ENCODE measurements around the gene IL17C. TPM values are rescaled to one million over a fixed set of nuclear protein-coding genes. Genes with fewer than 3 reads are reported as not detected.
A peak's percentile ranks its signal among the peaks of the same experiment; 100 is the strongest.

IL17C gene
- total RNA-seq, 1 experiment from 2014 or later = 0.31 TPM

- H4K5ac ChIP-seq (ENCODE audit: insufficient read length, low read depth, low read length) = no peak overlapping the region
- no peak overlapping the region for H2BK15ac ChIP-seq (ENCODE audit: low read depth, low read length)
- no peaks in the 10 kb centered on the region for H3K23me2 ChIP-seq (ENCODE audit: insufficient read length, low read depth, low read length, poor library complexity, severe bottlenecking)
- H3K27ac Mint-ChIP-seq = peak overlapping the region; percentile 34 to 97 (median 81); a peak in 5 of 7 replicates
- no peak overlapping the region for H3K23ac ChIP-seq (ENCODE audit: insufficient read length, low read depth, low read length)
- H3K4me3 Mint-ChIP-seq = no peak overlapping the region
- H2BK12ac ChIP-seq (ENCODE audit: insufficient read length, low read depth, low read length) = no peak overlapping the region
- no peak overlapping the region for H2AK5ac ChIP-seq (ENCODE audit: insufficient read length, low read length)
- no peak overlapping the region for H4K91ac ChIP-seq (ENCODE audit: insufficient read length, low read depth, low read length)
- no peak overlapping the region for H3K18ac ChIP-seq (ENCODE audit: insufficient read length, low read depth, low read length)
- H3K14ac ChIP-seq (ENCODE audit: insufficient read depth, low read length) = no peak overlapping the region
- H3K4me2 ChIP-seq (ENCODE audit: insufficient read depth, insufficient read length, low read length) = no peak overlapping the region
- H4K8ac ChIP-seq (replicated peaks; ENCODE audit: insufficient read length, low read depth, low read length) = no peak overlapping the region
- no peak overlapping the region for H3K56ac ChIP-seq (ENCODE audit: insufficient read length, low read depth, low read length)
- no peaks in the 10 kb centered on the region for H3K27me3 ChIP-seq (ENCODE audit: insufficient read depth, low read length)
- no peaks in the 10 kb centered on the region for H3K4me1 ChIP-seq (ENCODE audit: insufficient read depth, low read length)
- H3K27me3 Mint-ChIP-seq (ENCODE audit: low read depth) = no peaks in the 10 kb centered on the region
- no peak overlapping the region for H3T11ph ChIP-seq (ENCODE audit: low read length)
- DNase-seq = no peak
- no peak for TF ChIP-seq CTCF (conservative IDR thresholded peaks at IDR 0.05)
- H3K9ac ChIP-seq (ENCODE audit: extremely low read depth, insufficient read length, low read length) = no peak overlapping the region
- no peak overlapping the region for H2BK20ac ChIP-seq (ENCODE audit: low read depth, low read length, poor library complexity, severe bottlenecking)
- no peaks in the 10 kb centered on the region; the same call in 1 of the 2 replicates for H3K79me2 ChIP-seq (ENCODE audit: insufficient read depth, low read length)
- no CpG with 5 or more reads among the region's 13 CpGs for WGBS (ENCODE audit: extremely low coverage, insufficient read length, low lambda C conversion rate)
- H3K36me3 Mint-ChIP-seq (ENCODE audit: insufficient read depth in 1 of 3, low read depth in 3 of 3) = peaks cover 15 to 49% (median 33%) of the 10 kb centered on the region in 3 experiments
- no peaks in the 10 kb centered on the region for H3K9me3 Mint-ChIP-seq
- H4K20me1 ChIP-seq (ENCODE audit: control insufficient read depth, insufficient read depth, insufficient read length) = no peaks in the 10 kb centered on the region
- H2BK120ac ChIP-seq (ENCODE audit: low read depth, low read length, poor library complexity, severe bottlenecking) = no peak overlapping the region
- H3K4ac ChIP-seq (ENCODE audit: low read depth, low read length) = no peak overlapping the region
- H2BK5ac ChIP-seq (ENCODE audit: insufficient read length, low read length) = no peak overlapping the region
- H3K9me3 ChIP-seq (ENCODE audit: control insufficient read depth, low read depth, low read length) = no peaks in the 10 kb centered on the region
- peaks cover 6 to 26% of the 10 kb centered on the region in 2 experiments for H3K4me1 Mint-ChIP-seq
- no peaks in the 10 kb centered on the region for H3K79me1 ChIP-seq (ENCODE audit: insufficient read depth, low read depth, low read length, poor library complexity, severe bottlenecking)
- H3K27ac ChIP-seq (ENCODE audit: insufficient read length, low read depth, low read length) = no peak overlapping the region
- no peak overlapping the region for H2AFZ ChIP-seq (ENCODE audit: low read length)
Observed at GRCh38 chr16:88616320-88616719, 22.1 kb upstream of the IL17C start.

Data from H9 (cell line).